Measurements from ENCODE around the gene ATP5PD.

Gene ATP5PD

GRCh38 chr17:75046407-75047289 is at the start of gene ATP5PD, which contains the start of gene KCTD2:
Gene ATP5PD, minus strand, starts transcription at chr17:75046969. Its CDS starts 4,319 bp downstream, at chr17:75042650.
Gene KCTD2, plus strand, starts transcription at chr17:75047225. Its CDS starts 26 bp downstream, at chr17:75047251.
- peak; percentile 90 to 92 for DNase-seq

GRCh38 chr17:75096082-75096625 is 49.4 kb upstream of the ATP5PD start:
- DNase-seq = no peak

GRCh38 chr17:75094871-75095399 is 48.2 kb upstream of the ATP5PD start:
- no peak for DNase-seq

GRCh38 chr17:75093548-75094158 is 46.9 kb upstream of the ATP5PD start:
- no peak for DNase-seq

- DNase-seq = no peak
Observed at GRCh38 chr17:75091855-75092327, 45.1 kb upstream of the ATP5PD start.

GRCh38 chr17:75090871-75091854 is 44.4 kb upstream of the ATP5PD start:
- DNase-seq = no peak

GRCh38 chr17:75088465-75089417 is 42.0 kb upstream of the ATP5PD start:
- no peak for DNase-seq

- peak in 1 of 2 experiments; percentile 17 for DNase-seq
Observed at GRCh38 chr17:75087558-75088453, 41.0 kb upstream of the ATP5PD start, which contains the start of gene SLC16A5. Gene SLC16A5, plus strand, starts transcription at chr17:75087954. Its CDS starts 5,683 bp downstream, at chr17:75093637.

GRCh38 chr17:75087182-75087557 is 40.4 kb upstream of the ATP5PD start:
- DNase-seq = no peak

GRCh38 chr17:75086496-75087181 is 39.9 kb upstream of the ATP5PD start:
- DNase-seq = no peak

- no peak for DNase-seq
Observed at GRCh38 chr17:75084039-75084660, 37.4 kb upstream of the ATP5PD start.

- DNase-seq = no peak
Observed at GRCh38 chr17:75082683-75083082, 35.9 kb upstream of the ATP5PD start.

GRCh38 chr17:75081611-75082540 is 35.1 kb upstream of the ATP5PD start:
- DNase-seq = no peak

- DNase-seq = no peak
Observed at GRCh38 chr17:75079023-75079373, 32.2 kb upstream of the ATP5PD start.

GRCh38 chr17:75078284-75079022 is 31.7 kb upstream of the ATP5PD start:
- no peak for DNase-seq

GRCh38 chr17:75077496-75078283 is 30.9 kb upstream of the ATP5PD start:
- DNase-seq = peak in 1 of 2 experiments; percentile 19
